LNCaP clone FGC (cell line): Measurements from ENCODE around the gene PCDH9.

ENCODE experiments used
- DNase-seq: peaks from one replicate; pipeline ENCODE4 v3.0.0-alpha.2; 2011; ENCODE audit warnings: low read depth
- H3K4me3 ChIP-seq: 2 replicates; pipeline ENCODE4 v1.5.1; 2011; ENCODE audit warnings: mild to moderate bottlenecking, low read depth, low read length, control low read depth
- TF ChIP-seq, protein P1 (sequence below): IDR thresholded peaks from 2 replicates; pipeline ENCODE4 v1.5.1; 2012; ENCODE audit warnings: mild to moderate bottlenecking; ENCODE audit not compliant: control insufficient read depth, insufficient read depth; ENCODE audit errors: extremely low read depth

The PCDH9 gene

DNA sequence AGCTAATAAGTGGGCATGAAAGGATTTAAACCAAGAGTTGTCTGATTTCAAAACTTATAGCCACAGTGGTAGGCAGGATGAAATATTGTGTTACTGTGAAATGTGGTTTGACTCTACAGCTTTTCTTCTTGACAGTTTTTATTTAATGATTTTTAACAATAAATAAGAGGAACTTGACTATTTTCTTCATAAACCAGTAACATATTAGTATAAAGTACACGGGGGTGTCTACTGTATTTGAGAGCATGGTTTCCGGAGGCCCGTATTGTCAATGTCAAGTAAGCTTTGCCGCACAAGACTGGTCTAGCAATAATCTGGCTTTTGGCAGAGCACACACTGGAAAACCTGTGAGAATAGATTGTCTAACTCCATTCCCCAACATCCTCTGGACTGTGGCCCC lies 894.5 kb downstream of the PCDH9 start:
- TF ChIP-seq, protein P1, sequence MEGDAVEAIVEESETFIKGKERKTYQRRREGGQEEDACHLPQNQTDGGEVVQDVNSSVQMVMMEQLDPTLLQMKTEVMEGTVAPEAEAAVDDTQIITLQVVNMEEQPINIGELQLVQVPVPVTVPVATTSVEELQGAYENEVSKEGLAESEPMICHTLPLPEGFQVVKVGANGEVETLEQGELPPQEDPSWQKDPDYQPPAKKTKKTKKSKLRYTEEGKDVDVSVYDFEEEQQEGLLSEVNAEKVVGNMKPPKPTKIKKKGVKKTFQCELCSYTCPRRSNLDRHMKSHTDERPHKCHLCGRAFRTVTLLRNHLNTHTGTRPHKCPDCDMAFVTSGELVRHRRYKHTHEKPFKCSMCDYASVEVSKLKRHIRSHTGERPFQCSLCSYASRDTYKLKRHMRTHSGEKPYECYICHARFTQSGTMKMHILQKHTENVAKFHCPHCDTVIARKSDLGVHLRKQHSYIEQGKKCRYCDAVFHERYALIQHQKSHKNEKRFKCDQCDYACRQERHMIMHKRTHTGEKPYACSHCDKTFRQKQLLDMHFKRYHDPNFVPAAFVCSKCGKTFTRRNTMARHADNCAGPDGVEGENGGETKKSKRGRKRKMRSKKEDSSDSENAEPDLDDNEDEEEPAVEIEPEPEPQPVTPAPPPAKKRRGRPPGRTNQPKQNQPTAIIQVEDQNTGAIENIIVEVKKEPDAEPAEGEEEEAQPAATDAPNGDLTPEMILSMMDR = no peak

DNA sequence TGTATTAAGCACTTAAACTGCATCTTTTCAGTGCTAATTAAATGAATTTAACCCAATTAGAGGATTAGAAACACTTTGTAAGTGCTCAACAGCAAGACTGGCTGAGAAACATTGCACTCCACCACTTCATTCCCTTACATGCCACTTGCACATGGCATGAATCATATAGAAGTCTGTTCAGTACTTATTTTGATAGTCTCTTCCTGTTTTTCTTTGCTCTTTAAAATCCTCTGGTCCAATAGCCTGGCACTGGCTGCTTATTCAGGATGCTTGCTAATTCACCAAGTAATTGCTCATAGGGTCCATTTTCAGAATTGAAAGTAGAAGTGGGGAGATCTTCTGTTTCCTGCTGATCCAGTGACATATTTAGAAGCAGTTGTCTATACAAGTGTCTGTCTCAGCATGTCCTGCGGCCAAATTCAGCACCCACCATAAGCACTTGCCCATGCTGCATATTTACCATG lies 900.1 kb downstream of the PCDH9 start:
- TF ChIP-seq, protein P1 = no peak
- no peak overlapping the region for H3K4me3 ChIP-seq
- DNase-seq = no peak

More for the DNA sequence above, 894.5 kb downstream of the PCDH9 start:
- DNase-seq = no peak
- H3K4me3 ChIP-seq = no peak overlapping the region

DNA sequence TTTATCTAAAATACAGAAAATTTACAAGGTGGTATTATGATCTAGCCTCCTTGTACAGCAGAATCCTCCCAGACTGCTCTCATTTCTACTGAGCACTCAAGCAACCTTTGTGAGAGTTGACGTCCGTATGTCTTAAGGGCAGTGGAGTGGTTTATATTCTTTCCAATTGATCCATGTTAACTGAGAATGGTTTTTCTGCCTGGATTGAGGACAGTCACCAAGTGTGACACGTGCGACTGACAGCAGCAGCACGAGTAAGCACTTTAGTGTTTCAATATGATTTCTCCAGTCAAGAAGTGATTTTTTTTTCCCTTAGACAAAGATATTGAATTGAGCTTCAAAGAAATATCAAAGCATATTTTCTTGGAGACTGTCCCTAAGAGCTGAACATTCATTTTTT lies 901.7 kb downstream of the PCDH9 start:
- no peak for DNase-seq
- TF ChIP-seq, protein P1 = no peak
- no peak overlapping the region for H3K4me3 ChIP-seq

DNA sequence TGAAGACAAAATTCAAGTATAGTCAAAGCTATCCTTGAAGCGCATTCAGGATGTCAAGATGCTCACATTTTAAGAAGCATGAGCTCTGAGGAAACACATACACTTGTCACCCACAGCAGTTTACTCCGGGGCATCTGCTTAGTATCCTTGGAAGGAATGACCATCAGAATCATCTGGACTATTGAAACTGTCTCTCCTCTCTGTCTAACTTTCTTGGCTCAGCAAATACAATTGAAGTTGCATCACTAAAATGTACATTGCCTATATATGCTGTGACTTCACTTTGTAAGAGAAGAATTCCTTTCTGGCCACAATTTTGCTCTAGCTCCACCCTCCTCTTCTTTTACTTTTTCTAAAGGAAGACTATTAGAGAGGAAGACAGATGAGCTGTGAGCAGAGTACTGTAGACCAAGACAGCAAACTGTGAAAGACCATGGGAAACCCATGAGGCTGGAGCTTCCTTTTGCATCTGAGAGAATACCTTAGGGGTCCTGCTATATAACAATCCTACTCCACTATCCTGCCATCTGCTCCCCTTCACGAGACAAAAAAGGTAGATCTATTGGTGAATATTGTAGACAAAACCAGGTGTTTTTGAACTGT lies 906.3 kb downstream of the PCDH9 start:
- DNase-seq = no peak
- H3K4me3 ChIP-seq = no peak overlapping the region
- TF ChIP-seq, protein P1 = no peak

DNA sequence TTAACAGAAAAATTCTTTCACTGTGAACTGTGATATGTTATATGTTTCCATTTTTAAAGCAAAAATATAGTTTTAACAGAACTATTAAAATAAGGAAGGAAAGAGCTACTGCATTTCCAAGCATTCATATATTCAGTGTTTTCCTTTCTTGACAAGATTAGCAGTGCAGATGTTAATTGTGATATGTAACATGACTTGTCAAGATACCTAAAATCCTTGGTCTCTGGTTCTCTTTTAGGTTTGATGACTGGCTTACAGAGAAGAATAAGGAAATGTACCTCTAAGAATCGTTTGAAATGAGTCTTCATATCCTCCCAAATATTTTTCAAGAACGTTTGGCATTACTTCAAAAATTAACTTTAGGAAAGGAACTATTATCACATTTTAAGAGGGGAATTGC lies 907.2 kb downstream of the PCDH9 start:
- DNase-seq = no peak
- no peak overlapping the region for H3K4me3 ChIP-seq
- TF ChIP-seq, protein P1 = no peak

DNA sequence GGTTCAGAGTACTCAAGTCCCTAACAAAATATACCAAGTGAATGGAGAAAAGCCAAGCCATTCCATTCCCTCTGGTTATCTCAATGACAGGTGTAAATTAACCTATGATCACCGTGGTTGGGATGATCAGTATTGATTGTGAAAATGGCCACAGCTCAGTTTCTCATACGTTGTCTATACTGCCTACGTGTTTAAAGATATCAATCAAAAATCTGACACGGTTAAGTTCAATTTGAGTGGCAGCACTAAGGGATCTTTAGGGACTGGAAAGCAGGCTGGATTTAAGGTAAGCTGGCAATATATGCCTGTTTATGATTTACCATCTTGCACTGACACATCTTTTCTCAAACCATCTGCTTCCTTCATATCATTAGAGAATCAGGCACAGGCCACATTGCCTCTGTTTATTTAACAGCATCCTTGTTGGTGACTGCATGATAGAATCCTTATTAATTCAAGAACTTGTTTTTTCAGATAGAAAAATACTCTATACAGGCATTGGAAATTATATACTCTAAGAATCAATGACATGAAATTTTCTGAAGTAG lies 907.9 kb downstream of the PCDH9 start:
- no peak for DNase-seq
- TF ChIP-seq, protein P1 = no peak
- H3K4me3 ChIP-seq = no peak overlapping the region

DNA sequence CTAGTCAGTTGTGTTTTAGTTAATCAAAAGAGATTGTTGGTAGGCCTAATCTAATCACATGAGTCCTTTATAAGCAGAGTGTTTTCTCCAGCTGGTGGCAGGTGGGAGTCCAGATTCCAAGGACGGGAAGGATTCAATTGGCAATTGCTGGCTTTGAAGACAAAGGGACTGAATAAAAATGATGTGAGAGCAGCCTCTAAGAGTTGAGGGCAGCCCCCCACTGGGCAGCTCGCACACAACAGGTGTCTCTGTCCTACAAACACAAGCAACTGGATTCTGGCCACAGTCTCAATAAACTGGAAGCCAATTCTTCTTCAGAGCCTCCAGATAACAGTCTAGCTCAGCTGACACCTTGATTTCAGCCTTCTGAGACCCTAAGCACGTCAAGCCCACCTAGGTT lies 915.2 kb downstream of the PCDH9 start:
- no peak overlapping the region for H3K4me3 ChIP-seq
- DNase-seq = no peak
- TF ChIP-seq, protein P1 = no peak
